Smooth muscle cell (in vitro differentiated cells): Measurements from ENCODE around the gene OPRD1. TPM values are rescaled to one million over a fixed set of nuclear protein-coding genes. Genes with fewer than 3 reads are reported as not detected.
A peak's percentile ranks its signal among the peaks of the same experiment; 100 is the strongest.

Source experiments
- DNase-seq: peaks from one replicate; lab custom pipeline; 2025; ENCODE audit not compliant: unreplicated experiment; lab: John Stamatoyannopoulos, UW
- H2AFZ ChIP-seq: fragments of 200-600 bp; sonication (generic); 2 replicates; pipeline ENCODE4 v1.6.0; 2016; ENCODE audit warnings: antibody characterized with exemption, low read depth, mild to moderate bottlenecking
- H3F3A ChIP-seq: fragments of 200-600 bp; sonication (generic); 2 replicates; pipeline ENCODE4 v1.6.0; 2017; ENCODE audit warnings: antibody characterized with exemption, low read depth
- H3K27ac ChIP-seq: fragments of 200-600 bp; sonication (generic); 2 replicates; pipeline ENCODE4 v1.5.1; 2016; ENCODE audit warnings: low read depth, mild to moderate bottlenecking
- H3K27me3 ChIP-seq: fragments of 200-600 bp; sonication (generic); 2 replicates; pipeline ENCODE4 v1.6.1; 2016; ENCODE audit warnings: low read depth, mild to moderate bottlenecking
- H3K36me3 ChIP-seq: fragments of 200-600 bp; sonication (generic); 2 replicates; pipeline ENCODE4 v1.5.1; 2016; ENCODE audit warnings: low read depth
- H3K4me1 ChIP-seq: fragments of 200-600 bp; sonication (generic); 2 replicates; pipeline ENCODE4 v1.5.1; 2016; ENCODE audit warnings: low read depth
- H3K4me2 ChIP-seq: fragments of 200-600 bp; sonication (generic); 2 replicates; pipeline ENCODE4 v1.6.0; 2016; ENCODE audit warnings: mild to moderate bottlenecking
- H3K4me3 ChIP-seq: fragments of 200-600 bp; sonication (generic); 2 replicates; pipeline ENCODE4 v1.5.1; 2016; ENCODE audit warnings: mild to moderate bottlenecking
- H3K79me2 ChIP-seq: fragments of 200-600 bp; sonication (generic); 2 replicates; pipeline ENCODE4 v1.6.0; 2016; ENCODE audit warnings: low read depth, mild to moderate bottlenecking
- H3K9ac ChIP-seq: fragments of 200-600 bp; sonication (generic); 2 replicates; pipeline ENCODE4 v1.6.0; 2016; ENCODE audit warnings: low read depth
- H3K9me3 ChIP-seq: fragments of 200-600 bp; sonication (generic); replicated peaks from 2 replicates; pipeline ENCODE4 v1.5.1; 2016; ENCODE audit warnings: low read depth
- H4K20me1 ChIP-seq: fragments of 200-600 bp; sonication (generic); 2 replicates; pipeline ENCODE4 v1.6.0; 2016; ENCODE audit warnings: low read depth
- WGBS: methylation state at CpG from one replicate; pipeline ENCODE4 v1.1.7; 2016; ENCODE audit warnings: low lambda C conversion rate; 5-methylcytosine and 5-hydroxymethylcytosine counted together
- polyA plus RNA-seq: library from polyadenylated mRNA; unstranded; fragments of >200 nt; fragmentation: Nextera tagmentation; extraction: Ambion mirVana; gene quantifications from 2 replicates; pipeline ENCODE4 v1.2.1, GENCODE V29; 2016
- total RNA-seq: library from RNA; depleted of rRNA; stranded (reverse); fragments of >200 nt; gene quantifications from 2 replicates; pipeline ENCODE4 v1.2.3, GENCODE V29; 2014
- TF ChIP-seq, protein P1 (sequence below): fragments of 200-600 bp; sonication (generic); IDR thresholded peaks from 2 replicates; pipeline ENCODE4 v1.5.1; 2017; ENCODE audit warnings: borderline replicate concordance, mild to moderate bottlenecking, antibody characterized with exemption; ENCODE audit not compliant: insufficient read depth, poor library complexity, severe bottlenecking

Gene OPRD1
- total and polyA plus RNA-seq, 2 experiments from 2014 or later = 0.90 to 1.5 TPM

DNA sequence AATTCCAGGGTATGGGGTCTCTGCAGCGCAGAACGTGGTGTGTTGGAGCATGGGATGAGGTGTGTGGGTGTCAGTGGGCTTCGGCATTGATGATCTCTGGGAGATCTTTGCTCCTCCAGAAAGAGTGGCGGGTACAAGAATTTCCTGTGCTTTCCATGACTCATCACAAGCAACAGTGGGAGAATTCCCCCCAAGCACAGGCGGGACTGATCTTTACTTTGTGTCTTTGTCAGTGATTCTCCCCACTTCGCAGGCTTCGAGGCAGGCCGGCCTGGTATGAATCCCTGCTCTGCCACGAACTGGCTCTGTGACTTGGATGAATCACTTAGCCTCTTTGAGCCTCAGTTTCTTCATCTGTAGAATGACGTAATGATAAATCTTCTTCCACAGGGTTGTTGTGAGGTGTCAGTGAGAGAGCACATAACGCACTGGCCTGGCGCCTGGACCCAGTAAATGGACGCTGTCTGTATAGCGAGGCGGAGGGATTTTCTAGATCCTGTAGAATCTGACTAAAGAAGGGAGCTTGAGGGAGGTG lies 2.0 kb downstream of the OPRD1 start:
- 26% methylated on average over 15 of the region's 15 CpGs for WGBS

DNA sequence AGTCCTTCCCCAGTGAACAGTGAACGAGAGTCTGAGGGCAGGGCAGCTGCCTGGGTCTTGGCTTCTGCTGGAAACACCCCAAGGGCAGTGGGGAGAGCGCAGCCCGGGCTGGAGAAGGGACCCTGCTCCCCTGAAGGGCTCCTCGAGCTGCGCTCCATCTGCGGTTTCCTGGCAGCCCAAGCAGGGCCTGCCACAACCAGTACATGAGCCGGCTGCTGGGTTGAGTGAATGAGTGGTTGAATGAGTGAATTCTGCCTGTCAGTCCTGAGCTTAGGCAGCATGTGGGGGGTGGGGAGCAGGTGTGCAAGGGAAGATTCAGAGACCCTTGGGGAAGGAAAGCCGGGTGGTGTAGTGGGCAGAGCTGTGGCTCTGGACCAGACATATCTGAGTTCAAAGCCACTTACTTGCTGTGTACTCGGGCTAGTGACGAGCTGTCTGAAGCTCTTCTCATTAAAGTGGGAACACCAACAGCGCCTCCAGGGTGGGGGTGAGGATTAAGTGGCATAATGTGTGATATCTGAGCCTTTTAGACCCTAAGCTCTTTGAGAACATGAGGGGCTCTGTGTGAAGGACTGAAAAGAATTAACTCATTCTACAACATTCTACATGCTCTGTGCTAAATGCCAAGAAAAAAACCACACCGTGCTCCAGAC lies 3.7 kb downstream of the OPRD1 start:
- peaks cover 3% of the 10 kb centered on the region for H3K79me2 ChIP-seq
- no peaks in the 10 kb centered on the region for H3K36me3 ChIP-seq
- no peak overlapping the region for H3K9ac ChIP-seq
- peak overlapping the region; percentile 48 for H3K4me2 ChIP-seq
- H3K27ac ChIP-seq = peak overlapping the region; percentile 17
- TF ChIP-seq, protein P1, sequence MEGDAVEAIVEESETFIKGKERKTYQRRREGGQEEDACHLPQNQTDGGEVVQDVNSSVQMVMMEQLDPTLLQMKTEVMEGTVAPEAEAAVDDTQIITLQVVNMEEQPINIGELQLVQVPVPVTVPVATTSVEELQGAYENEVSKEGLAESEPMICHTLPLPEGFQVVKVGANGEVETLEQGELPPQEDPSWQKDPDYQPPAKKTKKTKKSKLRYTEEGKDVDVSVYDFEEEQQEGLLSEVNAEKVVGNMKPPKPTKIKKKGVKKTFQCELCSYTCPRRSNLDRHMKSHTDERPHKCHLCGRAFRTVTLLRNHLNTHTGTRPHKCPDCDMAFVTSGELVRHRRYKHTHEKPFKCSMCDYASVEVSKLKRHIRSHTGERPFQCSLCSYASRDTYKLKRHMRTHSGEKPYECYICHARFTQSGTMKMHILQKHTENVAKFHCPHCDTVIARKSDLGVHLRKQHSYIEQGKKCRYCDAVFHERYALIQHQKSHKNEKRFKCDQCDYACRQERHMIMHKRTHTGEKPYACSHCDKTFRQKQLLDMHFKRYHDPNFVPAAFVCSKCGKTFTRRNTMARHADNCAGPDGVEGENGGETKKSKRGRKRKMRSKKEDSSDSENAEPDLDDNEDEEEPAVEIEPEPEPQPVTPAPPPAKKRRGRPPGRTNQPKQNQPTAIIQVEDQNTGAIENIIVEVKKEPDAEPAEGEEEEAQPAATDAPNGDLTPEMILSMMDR = no peak
- H3K4me3 ChIP-seq = no peak overlapping the region
- no peaks in the 10 kb centered on the region for H3K9me3 ChIP-seq
- no peak for DNase-seq
- peaks cover 16% of the 10 kb centered on the region for H3K4me1 ChIP-seq
- 45% methylated on average over 12 of the region's 12 CpGs for WGBS
- no peak overlapping the region for H2AFZ ChIP-seq
- H3F3A ChIP-seq = peaks cover 17% of the 10 kb centered on the region
- H3K27me3 ChIP-seq = peaks cover 13% of the 10 kb centered on the region
- peaks cover 30% of the 10 kb centered on the region for H4K20me1 ChIP-seq

More for the DNA sequence above, 2.0 kb downstream of the OPRD1 start:
- Histone ChIP-seq H3K9ac (no peak overlapping the region), H3K4me3 (no peak overlapping the region), H2AFZ (no peak overlapping the region), H3K27ac (no peak overlapping the region), H3K4me1 (peaks cover 16% of the 10 kb centered on the region), H3K9me3 (no peaks in the 10 kb centered on the region), H3K27me3 (peaks cover 22% of the 10 kb centered on the region), H3K79me2 (peaks cover 3% of the 10 kb centered on the region), H3K4me2 (peak overlapping the region; percentile 86), H3K36me3 (no peaks in the 10 kb centered on the region), H3F3A (peaks cover 17% of the 10 kb centered on the region), H4K20me1 (peaks cover 30% of the 10 kb centered on the region)
- DNase-seq = no peak
- TF ChIP-seq, protein P1 = no peak

DNA sequence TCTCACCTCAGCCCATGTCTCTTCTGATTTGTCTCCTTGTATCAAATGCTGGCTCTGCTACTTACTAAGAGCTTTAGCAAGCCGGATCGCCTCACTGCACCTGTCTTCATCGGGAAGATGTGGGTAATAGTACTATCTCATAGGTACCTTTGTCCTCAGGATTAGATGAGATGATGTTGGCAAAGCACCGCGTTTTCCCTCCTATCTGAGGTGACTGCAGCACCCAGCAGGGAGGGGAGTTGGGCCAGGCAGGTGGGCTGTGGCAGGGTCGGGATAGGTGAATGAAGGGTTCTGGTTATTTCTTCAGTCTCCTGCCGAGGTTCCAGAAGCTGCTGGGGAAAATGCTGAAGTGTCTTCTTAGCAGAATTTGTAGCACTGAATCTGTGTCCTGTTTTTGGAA lies 5.2 kb downstream of the OPRD1 start:
- no peak overlapping the region for H3K27ac ChIP-seq
- H2AFZ ChIP-seq = no peak overlapping the region
- H3F3A ChIP-seq = peaks cover 17% of the 10 kb centered on the region
- H3K9ac ChIP-seq = no peak overlapping the region
- WGBS = 92% methylated on average over 7 of the region's 7 CpGs
- peaks cover 3% of the 10 kb centered on the region for H3K79me2 ChIP-seq
- H3K9me3 ChIP-seq = no peaks in the 10 kb centered on the region
- TF ChIP-seq, protein P1 = no peak
- no peak overlapping the region for H3K4me3 ChIP-seq
- H3K4me2 ChIP-seq = no peak overlapping the region
- no peaks in the 10 kb centered on the region for H3K27me3 ChIP-seq
- DNase-seq = no peak
- peaks cover 16% of the 10 kb centered on the region for H3K4me1 ChIP-seq
- peaks cover 30% of the 10 kb centered on the region for H4K20me1 ChIP-seq
- H3K36me3 ChIP-seq = no peaks in the 10 kb centered on the region

DNA sequence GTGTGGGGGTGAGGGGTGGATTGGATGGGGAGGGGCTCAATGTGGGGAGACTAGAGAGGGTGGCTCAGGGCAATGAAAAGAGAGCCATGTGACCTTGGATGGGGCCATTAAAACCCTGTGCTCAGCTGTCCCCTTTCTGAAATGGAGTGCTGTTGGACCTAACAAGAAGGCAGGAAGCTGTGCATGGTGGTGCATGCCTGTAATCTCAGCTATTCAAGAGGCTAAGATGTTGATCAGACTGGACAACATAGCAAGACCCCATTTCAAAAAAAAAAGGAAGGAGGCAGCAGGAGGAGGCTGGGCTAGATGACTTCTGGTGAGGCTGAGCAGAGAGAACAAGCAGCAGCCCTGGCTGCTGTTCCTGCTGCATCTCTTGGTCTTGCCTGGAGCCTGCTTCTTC lies 7.0 kb downstream of the OPRD1 start:
- peaks cover 17% of the 10 kb centered on the region for H3F3A ChIP-seq
- no peak overlapping the region for H2AFZ ChIP-seq
- H3K27ac ChIP-seq = no peak overlapping the region
- H3K4me2 ChIP-seq = no peak overlapping the region
- TF ChIP-seq, protein P1 = no peak
- peaks cover 16% of the 10 kb centered on the region for H3K4me1 ChIP-seq
- H4K20me1 ChIP-seq = peaks cover 30% of the 10 kb centered on the region
- H3K27me3 ChIP-seq = no peaks in the 10 kb centered on the region
- DNase-seq = no peak
- peaks cover 3% of the 10 kb centered on the region for H3K79me2 ChIP-seq
- H3K9me3 ChIP-seq = no peaks in the 10 kb centered on the region
- no peak overlapping the region for H3K9ac ChIP-seq
- no peaks in the 10 kb centered on the region for H3K36me3 ChIP-seq
- no peak overlapping the region for H3K4me3 ChIP-seq
